ENCODE data around the gene JPH4.

GRCh38 chr14:23610815-23611289 is 32.3 kb upstream of the JPH4 start:
- TF ChIP-seq CTCF (IDR thresholded peaks at IDR 0.05; ENCODE audit: borderline replicate concordance, extremely low read depth, low read length, poor library complexity, severe bottlenecking): no peak
- no peak for TF ChIP-seq EZH2 (IDR thresholded peaks at IDR 0.05; ENCODE audit: borderline replicate concordance, low read depth, low read length, severe bottlenecking)
